GM04503 (cell line): Measurements from ENCODE around the gene OR2T6.
"Not testable (repeated sequence)": the region's sequence is repeated elsewhere in the genome, so short reads cannot be mapped to it uniquely, and the experiment has no call there.

Experiments
- DNase-seq: peaks from one replicate; pipeline ENCODE4 v3.0.0-alpha.2; 2012; ENCODE audit warnings: low read depth

OR2T6 gene, protein sequence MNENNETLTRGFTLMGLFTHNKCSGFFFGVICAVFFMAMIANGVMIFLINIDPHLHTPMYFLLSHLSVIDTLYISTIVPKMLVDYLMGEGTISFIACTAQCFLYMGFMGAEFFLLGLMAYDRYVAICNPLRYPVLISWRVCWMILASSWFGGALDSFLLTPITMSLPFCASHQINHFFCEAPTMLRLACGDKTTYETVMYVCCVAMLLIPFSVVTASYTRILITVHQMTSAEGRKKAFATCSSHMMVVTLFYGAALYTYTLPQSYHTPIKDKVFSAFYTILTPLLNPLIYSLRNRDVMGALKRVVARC

DNA sequence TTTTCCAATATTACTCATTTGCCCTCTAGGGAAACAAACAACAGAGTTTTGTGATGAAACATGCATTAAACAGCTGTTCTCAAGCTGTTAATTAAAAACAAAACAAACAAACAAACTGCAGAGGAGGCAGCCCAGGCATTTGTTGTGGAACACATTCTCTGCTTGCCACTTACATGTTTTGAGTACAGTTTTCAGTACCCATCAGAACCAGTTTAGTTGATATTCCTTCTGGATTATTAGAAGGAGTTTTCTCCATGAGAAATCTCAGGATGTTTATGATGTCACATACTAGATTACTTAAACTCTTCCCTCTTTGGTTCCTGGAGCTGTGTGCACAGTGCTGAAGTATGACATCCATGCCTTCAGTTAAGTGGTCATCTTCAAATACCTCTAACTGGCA, at the start of gene OR2T6:
Gene OR2T6 (plus strand): TSS at position 301 of the 400 bp plus-strand sequence. CDS start 11,863 bp downstream, outside the sequence.
- DNase-seq, result no peak

DNA sequence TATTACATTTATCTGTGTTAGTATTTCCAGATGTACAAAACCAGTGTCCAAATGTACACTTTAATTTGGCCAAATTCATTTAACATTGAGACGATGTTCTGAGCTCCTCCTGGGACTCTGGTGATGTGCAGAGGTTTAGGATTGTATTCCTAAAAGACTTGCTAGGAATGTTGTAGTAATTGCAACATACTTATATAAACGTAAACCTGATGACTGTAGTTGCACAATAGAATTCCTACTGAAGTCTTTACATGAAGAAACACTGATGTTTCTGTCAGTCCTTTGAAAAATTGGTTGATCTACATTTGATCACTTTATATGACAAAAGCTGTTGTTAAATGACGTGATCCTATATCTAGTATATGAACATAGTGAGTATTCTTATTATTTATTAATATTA, 32.1 kb upstream of the OR2T6 start:
- no peak for DNase-seq

DNA sequence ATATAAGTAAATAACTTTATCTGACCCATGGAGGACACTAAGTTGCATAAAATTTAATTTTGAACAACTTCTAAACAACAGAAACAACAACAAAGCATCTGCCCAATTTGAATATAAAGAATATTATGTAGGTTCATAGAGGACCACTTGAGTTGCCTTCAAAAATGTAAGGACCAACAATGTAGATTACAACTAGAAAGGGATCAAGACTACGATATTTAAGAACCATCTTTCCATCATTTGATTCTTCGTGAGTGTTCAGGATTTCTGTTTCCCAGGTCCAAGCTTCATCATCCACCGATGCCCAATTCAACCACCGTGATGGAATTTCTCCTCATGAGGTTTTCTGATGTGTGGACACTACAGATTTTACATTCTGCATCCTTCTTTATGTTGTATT, 27.1 kb upstream of the OR2T6 start, which contains the start of gene OR14C36:
Gene OR14C36 (plus strand): TSS at position 301 of the 400 bp plus-strand sequence. CDS start 0 bp downstream, at position 301.
- no peak for DNase-seq

DNA sequence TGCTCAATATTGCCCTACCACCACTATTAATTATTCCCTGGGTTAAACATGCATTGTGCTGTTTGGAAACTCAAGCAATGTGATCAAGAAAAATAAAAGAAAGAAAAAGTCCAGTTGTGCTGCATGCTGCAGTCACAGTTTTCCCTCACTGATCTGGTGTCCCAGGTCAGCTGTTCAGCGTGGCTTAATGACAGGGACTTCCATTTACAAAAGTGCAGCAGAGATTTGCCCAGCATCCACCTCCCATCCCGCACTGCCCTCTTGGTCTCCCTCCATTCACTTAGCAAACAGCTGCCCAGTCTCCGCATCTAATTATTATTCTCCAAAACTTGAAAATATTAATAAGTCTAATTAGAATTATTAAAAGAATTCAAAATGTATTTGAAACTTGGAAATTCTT, 16.1 kb upstream of the OR2T6 start:
- DNase-seq, result no peak

DNA sequence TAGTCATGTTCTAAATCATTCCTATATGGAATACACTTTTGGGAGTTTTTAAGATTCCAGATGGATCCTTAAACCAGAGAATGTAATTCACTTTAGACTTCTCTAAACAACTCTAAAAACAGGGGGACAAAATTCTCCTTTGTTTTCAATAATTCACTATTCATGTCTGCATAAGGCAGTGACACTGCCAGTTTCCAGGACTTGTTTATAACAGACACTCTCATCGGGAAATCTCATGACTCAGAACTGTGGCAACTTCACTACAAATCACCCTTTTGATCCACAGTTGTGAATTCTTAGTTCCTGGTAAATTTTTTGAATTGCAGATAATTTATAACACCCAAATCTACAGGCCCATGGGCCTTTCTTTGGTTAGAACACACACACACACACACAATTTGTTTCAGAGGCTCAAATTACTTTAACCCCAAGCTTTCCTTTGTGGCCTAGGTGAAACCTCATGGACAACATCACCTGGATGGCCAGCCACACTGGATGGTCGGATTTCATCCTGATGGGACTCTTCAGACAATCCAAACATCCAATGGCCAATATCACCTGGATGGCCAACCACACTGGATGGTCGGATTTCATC, 14.3 kb upstream of the OR2T6 start, which contains the start of gene OR2T4:
Gene OR2T4 (plus strand): TSS at position 545 of the 595 bp plus-strand sequence. CDS start 0 bp downstream, at position 545.
- DNase-seq, result no peak

DNA sequence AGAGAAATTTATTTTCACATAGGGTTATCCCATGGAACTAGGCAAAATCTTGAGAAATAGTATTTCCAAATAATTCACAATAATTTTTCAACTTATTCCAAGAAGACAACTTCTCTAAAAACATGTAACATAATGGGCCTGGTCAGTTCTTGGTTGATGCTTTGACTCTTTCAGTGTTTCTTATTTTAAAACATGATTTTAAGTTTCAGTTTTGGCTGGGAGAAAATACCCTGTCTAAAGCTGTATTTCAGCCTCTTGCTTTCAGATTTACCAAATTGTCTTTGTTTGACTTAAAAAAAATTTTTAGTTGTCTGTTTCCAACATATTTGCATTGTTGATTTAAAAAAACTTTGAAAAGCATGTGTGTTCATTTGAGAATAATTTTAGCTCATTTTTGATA, 8.9 kb upstream of the OR2T6 start:
- no peak for DNase-seq

DNA sequence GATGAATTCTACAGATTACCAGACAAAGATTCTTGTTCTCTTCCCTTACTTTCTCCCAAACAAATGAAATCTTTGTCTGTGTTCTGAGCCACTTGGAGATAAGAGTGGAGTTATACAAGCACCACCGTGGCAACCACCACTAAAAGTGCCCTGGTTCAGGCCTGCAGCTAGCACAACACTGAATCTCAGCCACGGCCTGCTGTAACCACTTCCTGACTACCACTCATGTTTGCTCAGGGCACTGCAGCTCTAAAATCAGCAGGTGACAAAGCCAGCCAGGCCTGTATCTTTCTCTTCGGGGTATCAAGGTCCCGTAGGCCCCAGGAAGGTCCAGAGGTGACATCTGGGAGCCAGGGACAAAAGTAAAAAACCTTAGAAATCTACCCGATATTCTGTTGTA, 3.2 kb upstream of the OR2T6 start:
- no peak for DNase-seq

DNA sequence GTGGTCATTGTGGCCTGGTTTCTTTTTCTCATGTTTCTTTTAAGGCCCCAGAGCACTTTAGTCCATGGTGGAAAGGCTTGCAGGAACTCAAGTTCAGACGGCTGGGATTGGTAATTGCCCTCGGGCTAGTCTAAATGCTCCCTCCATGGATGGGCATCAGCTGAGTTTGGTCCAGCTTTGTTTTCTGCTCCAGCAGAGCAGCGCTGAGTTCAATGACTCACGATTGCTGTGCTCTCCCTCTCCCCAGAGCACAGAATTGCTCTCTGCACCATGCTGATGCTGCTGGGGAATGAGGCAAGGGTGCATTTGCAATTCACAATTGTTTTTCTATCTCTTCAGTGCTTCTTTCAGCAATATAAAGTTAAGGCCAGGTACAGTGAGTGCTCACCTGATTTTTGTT, 1.8 kb upstream of the OR2T6 start:
- DNase-seq, result no peak

DNA sequence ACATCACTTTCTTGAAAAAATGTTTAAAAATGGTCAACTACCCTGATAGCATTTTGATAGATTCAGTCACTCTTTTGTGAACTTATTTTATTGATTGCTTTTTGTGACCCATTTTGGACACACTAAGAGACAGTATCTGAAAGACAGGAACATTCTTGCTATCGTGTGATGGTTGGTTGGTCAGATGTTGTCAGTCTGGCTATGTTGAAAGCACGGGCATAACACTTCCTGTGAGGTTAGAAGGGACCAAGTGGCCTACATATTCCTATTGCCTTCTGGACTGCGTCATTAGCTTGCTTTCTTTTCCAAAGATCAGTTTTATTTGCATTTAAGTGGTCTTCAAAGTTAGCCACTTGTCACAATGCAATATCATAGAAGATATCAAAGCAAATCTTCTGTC, 1.4 kb downstream of the OR2T6 start:
- no peak for DNase-seq

DNA sequence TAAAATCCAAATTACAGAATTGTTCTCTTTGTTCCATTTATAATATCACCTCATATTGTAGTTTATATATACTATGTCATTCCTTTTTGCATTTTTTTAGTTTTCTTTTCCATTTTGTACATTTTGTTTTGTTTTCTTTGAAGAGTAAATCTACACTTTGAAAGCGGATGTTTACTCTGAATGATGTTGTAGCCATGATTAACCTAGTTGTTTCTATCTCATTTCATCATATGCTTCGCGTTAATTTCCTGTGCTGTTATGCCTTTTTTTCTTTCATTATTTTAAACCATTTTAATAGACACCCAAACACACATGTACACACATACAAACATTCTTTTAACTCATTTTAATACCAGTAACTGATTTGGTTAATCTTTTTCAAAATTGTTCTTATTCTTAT, 5.3 kb downstream of the OR2T6 start:
- no peak for DNase-seq

DNA sequence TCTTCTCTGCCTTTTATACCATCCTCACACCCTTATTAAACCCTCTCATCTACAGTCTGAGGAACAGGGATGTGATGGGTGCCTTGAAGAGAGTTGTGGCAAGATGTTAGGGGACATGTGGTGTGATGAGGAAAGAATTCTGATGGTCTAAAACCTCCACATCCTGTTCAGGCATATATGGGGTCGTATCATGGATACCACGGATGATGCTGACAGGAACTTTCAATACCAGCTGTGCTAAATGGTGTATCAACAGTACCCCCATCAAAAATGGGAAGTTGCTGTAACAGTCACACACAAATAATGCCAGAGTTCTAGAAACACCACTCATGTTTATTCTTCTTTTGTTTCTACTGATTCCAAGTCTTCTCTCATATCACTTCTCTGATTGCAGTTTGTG, 12.9 kb downstream of the OR2T6 start:
- DNase-seq, result no peak

DNA sequence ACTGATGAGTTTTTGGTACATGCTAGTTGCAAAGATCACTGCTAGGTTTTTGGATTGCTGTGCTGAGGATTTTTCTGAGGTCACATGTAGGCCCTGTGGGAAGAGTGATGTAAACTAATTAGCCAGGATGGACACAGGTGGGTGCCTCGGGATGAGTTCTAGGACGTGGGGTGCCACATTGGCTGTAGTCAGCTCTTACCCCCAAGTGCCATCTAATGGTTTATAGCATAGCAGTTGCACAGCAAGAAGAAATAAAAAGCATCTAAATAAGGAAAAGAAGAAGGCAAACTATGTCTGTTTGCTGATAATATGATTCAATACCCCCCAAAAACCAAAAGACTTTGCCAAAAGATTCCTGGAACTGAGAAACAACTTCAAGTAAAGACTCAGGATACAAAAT, 17.5 kb downstream of the OR2T6 start:
- DNase-seq, result no peak

DNA sequence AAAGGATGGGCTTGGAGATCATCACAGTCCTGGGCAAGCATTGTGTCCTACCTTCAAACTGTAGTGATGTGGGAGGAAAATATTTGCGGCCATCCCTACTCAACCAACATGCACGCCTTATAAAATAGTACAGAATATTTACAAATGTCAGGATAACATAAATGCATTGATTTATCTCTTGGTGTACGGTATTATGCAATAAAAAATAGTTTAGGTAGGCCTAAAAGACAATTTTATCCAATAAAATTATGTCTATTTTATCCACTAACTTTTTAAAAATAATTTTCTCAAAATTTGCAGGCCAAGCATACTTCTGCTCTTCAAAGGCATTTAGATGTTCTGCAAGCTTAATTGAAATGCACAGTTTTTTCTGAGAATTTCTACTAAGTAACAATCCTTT, 27.2 kb downstream of the OR2T6 start, which contains the start of gene OR2T1:
Gene OR2T1 (plus strand): TSS at position 301 of the 400 bp plus-strand sequence. CDS start 3,100 bp downstream, outside the sequence.
- DNase-seq, result no peak

DNA sequence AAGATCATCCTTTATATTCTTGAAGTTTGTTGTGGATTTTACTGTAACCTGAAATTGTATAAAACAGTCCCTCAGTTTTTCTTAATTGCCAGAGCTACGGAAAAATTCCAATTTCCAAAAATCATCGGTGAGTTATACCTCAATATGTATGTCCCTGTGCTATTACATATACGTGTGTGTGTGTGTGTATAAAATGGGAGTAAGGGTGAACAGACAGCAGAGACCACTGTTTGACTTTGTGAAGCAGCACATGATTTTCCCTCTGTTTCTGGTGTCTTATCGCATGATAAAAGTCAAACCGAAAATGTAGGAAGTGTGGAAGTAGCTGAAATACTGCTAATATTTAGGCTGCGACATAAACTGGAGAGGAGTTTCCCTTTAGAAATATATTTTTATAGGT, 28.5 kb downstream of the OR2T6 start:
- DNase-seq, result no peak

DNA sequence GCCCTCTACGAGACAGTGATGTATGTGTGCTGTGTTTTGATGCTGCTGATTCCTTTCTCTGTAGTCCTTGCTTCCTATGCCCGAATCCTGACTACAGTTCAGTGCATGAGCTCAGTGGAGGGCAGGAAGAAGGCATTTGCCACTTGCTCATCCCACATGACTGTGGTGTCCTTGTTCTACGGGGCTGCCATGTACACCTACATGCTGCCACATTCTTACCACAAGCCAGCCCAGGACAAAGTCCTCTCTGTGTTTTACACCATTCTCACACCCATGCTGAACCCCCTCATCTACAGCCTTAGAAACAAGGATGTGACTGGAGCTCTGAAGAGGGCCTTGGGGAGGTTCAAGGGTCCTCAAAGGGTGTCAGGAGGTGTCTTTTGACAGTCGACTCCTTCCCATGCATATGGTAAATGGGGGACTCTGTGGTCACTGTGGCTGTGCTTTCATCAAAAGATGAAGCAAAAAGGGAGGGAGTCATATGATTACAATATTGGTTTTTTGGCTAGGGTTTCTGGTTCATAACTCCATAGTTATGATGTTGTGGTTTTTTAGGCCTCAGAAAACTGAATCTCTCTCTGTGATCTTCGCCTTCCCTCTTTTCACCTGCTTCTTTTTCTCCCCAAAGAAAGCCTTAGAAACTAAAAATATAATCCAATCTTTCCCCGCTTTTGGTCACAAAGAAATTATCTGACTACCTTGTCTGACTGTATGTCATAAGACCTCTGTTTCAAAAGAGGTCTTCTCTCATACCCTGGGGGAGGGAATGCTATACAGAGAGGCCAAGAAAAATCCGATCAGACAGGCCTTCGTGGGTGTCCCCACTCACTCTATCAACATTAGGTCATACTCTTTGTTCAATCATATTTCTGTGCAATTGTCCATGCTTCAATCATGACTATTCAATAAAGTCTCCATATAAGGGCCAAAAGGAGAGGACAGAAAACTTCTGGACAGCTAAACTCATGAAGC, 31.5 kb downstream of the OR2T6 start:
- DNase-seq, result no peak

DNA sequence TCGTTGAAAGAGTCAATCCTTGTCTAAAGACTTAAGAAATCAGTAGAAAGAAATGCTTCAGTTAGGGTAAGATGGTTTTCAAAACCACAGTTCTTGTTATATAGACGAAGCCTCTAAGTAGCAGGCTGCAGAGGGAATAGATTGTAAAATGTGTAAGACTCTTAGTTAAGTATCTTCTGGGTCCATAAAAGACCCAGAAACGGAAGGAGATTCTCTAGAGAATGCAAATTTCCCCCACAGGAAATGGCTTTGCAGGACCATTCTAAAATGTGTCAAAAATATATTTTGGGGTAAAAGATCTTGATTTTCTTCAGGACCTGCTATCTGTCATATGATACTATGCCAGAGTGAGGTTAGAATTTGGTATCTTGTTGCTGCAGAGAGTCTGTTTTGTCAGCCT, 40.7 kb downstream of the OR2T6 start:
- DNase-seq, result no peak

DNA sequence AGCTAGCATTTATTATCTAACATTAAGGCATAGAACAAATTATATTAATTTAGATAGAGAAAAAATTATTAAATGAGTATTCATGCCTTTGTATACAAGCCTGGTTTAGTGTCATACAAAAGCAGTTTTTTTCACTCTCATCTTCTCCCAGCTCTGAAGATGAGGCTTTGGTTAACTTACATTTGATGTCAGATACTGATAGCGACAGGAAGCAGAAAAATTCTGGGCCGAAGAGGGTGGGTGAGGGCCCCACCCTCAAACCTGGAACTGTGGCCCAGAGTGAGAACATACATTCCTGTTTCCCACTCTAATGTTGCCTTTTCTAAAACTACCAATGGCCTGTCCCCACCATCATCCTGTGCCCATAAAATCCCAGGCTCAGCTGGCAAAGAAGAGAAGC, 42.3 kb downstream of the OR2T6 start:
- DNase-seq, result no peak

DNA sequence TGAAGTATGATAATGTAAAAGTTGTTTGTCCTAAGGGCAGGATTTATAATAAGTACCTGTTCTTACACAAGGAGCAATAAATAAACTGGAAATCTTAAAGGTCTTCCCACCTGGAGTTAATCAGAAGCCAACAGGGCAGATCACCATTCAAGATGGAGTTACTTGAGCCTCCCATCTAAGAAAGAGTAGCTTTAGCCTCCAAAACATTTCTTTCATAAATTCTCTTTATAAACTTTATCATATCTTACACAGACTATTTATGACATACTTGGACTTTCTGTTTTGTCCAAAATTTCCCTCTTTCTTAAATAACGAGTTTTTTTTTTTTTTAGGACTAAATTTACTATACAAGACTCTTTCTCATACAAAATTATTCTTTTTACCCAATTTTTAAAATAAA, 45.8 kb downstream of the OR2T6 start:
- DNase-seq, result no peak

DNA sequence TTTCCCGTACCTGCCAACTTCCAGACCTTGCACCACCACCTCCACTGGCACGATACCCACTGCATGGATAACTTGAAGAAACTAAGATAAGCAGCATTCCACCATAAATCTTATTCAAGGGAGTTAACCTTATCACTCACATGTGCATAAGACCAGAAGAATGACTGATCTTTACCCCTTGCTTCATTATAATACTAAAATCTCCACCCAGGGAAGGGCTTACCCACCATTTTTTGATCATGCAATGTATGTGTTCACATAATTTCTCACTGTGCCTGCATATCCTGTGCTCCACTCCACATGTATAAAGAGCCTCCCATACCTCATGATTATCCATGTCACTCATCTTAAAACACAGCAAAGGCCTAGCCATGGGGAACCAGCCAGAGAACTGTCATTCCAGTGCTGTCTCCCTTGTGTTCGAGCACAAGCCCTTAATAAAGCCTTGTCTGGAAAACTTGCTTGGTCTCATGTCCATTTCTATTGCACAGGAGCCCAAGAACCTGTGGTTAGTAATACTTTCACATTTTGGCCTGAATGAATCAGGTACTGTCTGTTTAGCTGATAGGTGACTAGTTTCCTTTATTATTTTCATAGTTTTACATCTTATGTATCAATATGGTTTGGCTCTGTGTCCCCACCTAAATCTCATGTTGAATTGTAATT, 52.1 kb downstream of the OR2T6 start:
- not testable (repeated sequence) for DNase-seq

DNA sequence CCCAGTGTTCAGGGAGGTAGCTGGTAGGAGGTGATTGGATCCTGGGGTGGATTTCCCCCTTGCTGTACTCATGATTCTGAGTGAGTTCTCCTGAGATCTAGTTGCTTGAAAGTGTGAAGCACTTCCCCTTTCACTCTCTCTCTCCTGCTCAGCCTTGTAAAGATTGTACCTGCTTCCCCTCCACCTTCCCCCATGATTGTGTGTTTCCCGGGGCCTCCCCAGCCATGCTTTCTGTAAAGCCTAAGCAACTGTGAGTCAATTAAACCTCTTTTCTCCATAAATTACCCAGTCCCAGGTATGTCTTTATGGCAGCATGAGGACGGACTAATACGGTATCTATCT, 52.6 kb downstream of the OR2T6 start:
- DNase-seq, result not testable (repeated sequence)

DNA sequence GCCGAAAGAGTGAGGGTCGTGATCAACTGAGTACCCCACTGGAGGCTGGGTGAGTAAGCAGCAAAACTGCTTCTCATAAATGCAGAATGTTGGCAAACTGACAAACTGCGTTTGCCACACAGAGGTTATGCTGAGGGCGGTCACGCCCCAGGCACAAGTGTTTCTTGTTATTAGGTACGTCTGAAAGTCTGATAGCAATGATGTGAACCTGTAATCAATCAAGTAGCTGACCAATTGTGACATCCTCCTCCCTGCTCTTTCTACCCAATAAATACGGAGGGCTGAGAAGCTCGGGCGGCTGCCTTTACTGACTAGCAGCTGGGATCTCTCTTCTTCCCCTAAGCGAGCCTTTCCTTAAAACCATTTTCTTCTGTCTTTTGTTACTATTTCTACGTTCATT, 56.1 kb downstream of the OR2T6 start:
- not testable (repeated sequence) for DNase-seq

DNA sequence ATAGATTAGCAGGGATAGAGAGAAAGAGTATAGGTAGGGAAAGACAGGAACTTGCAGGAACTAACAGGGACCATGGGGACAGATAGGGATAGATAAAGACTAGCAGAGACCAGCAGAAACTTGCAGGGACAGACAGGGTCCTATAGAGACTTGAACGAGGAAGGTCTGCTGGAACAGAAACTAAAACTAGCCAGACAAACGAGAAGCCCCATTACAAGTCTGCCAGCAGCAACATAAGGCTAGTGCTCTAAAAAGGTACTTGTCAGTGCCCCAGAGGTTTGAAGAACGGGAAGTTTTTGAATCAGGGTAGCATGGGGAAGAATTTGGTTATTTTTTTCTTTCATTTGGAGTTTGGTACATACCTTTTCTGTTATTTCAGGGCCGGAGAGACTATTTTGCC, 56.7 kb downstream of the OR2T6 start:
- not testable (repeated sequence) for DNase-seq
